ENCODE measurements around the gene PMPCB. TPM values are rescaled to one million over a fixed set of nuclear protein-coding genes. Genes with fewer than 3 reads are reported as not detected.

The PMPCB gene
- total and polyA plus RNA-seq, 5 donors = 58.2 to 75.3 (median 60.3) TPM

- intact Hi-C loops (cut with DNase I) = no loop called here
- ATAC-seq (no peak), DNase-seq (no peak)
- Histone ChIP-seq H3K4me3 (ENCODE audit: low read length) (no peak overlapping the region), H3K27me3 (ENCODE audit: control insufficient read depth, insufficient read depth) (no peaks in the 10 kb centered on the region), H3K9me3 (ENCODE audit: control insufficient read depth, low read length) (no peaks in the 10 kb centered on the region), H3K4me1 (ENCODE audit: control insufficient read depth, insufficient read depth, low read length) (no peaks in the 10 kb centered on the region), H3K27ac (ENCODE audit: low read length) (no peak overlapping the region)
- 93% methylated on average over 8 of the region's 8 CpGs for WGBS
Measured at GRCh38 chr7:103325744-103326143, 28.5 kb downstream of the PMPCB start.

GRCh38 chr7:103336761-103337160 lies 39.5 kb downstream of the PMPCB start:
- no peaks in the 10 kb centered on the region for H3K4me1 ChIP-seq (ENCODE audit: control insufficient read depth, insufficient read depth, low read length)
- H3K27ac ChIP-seq (ENCODE audit: low read length) = no peak overlapping the region
- intact Hi-C loops (cut with DNase I) = no loop called here
- no peaks in the 10 kb centered on the region for H3K9me3 ChIP-seq (ENCODE audit: control insufficient read depth, low read length)
- no peak overlapping the region for H3K4me3 ChIP-seq (ENCODE audit: low read length)
- no peak for DNase-seq
- no peaks in the 10 kb centered on the region for H3K27me3 ChIP-seq (ENCODE audit: control insufficient read depth, insufficient read depth)
- ATAC-seq = no peak
- 89% methylated on average over 2 of the region's 2 CpGs for WGBS

- no peaks in the 10 kb centered on the region for H3K27me3 ChIP-seq (ENCODE audit: control insufficient read depth, insufficient read depth)
- no peaks in the 10 kb centered on the region for H3K9me3 ChIP-seq (ENCODE audit: control insufficient read depth, low read length)
- no peak overlapping the region for H3K4me3 ChIP-seq (ENCODE audit: low read length)
- DNase-seq = no peak
- no peak for ATAC-seq
- H3K4me1 ChIP-seq (ENCODE audit: control insufficient read depth, insufficient read depth, low read length) = no peaks in the 10 kb centered on the region
- intact Hi-C loops (cut with DNase I) = no loop called here
- no peak overlapping the region for H3K27ac ChIP-seq (ENCODE audit: low read length)
- 96% methylated on average over 2 of the region's 2 CpGs for WGBS
Measured at GRCh38 chr7:103338864-103339263, 41.6 kb downstream of the PMPCB start.

GRCh38 chr7:103341466-103341865 lies 44.2 kb downstream of the PMPCB start:
- intact Hi-C loops (cut with DNase I) = no loop called here
- no peak overlapping the region for H3K27ac ChIP-seq (ENCODE audit: low read length)
- H3K4me1 ChIP-seq (ENCODE audit: control insufficient read depth, insufficient read depth, low read length) = no peaks in the 10 kb centered on the region
- no peak for DNase-seq
- 75% methylated on average over 2 of the region's 2 CpGs for WGBS
- ATAC-seq = no peak
- no peak overlapping the region for H3K4me3 ChIP-seq (ENCODE audit: low read length)
- H3K27me3 ChIP-seq (ENCODE audit: control insufficient read depth, insufficient read depth) = no peaks in the 10 kb centered on the region
- H3K9me3 ChIP-seq (ENCODE audit: control insufficient read depth, low read length) = no peaks in the 10 kb centered on the region

GRCh38 chr7:103343332-103343731 lies 46.1 kb downstream of the PMPCB start:
- ATAC-seq = no peak
- no peaks in the 10 kb centered on the region for H3K27me3 ChIP-seq (ENCODE audit: control insufficient read depth, insufficient read depth)
- peak overlapping the region; percentile 73 for H3K4me3 ChIP-seq (ENCODE audit: low read length)
- H3K27ac ChIP-seq (ENCODE audit: low read length) = no peak overlapping the region
- intact Hi-C loops (cut with DNase I) = no loop called here
- H3K4me1 ChIP-seq (ENCODE audit: control insufficient read depth, insufficient read depth, low read length) = no peaks in the 10 kb centered on the region
- H3K9me3 ChIP-seq (ENCODE audit: control insufficient read depth, low read length) = no peaks in the 10 kb centered on the region
- no peak for DNase-seq

GRCh38 chr7:103343758-103344452 lies 46.7 kb downstream of the PMPCB start:
- H3K27ac ChIP-seq (ENCODE audit: low read length) = peak overlapping the region; percentile 48
- no peaks in the 10 kb centered on the region for H3K4me1 ChIP-seq (ENCODE audit: control insufficient read depth, insufficient read depth, low read length)
- no peaks in the 10 kb centered on the region for H3K9me3 ChIP-seq (ENCODE audit: control insufficient read depth, low read length)
- DNase-seq (no peak), ATAC-seq (peak; percentile 3 to 51)
- no peaks in the 10 kb centered on the region for H3K27me3 ChIP-seq (ENCODE audit: control insufficient read depth, insufficient read depth)
- WGBS = under 1% methylated on average over 26 of the region's 26 CpGs
- intact Hi-C loops (cut with DNase I) = no loop called here
- H3K4me3 ChIP-seq (ENCODE audit: low read length) = peak overlapping the region; percentile 73

- Histone ChIP-seq H3K4me1 (ENCODE audit: control insufficient read depth, insufficient read depth, low read length) (no peaks in the 10 kb centered on the region), H3K9me3 (ENCODE audit: control insufficient read depth, low read length) (no peaks in the 10 kb centered on the region), H3K27ac (ENCODE audit: low read length) (peak within 1 kb of the TSS; percentile 48), H3K27me3 (ENCODE audit: control insufficient read depth, insufficient read depth) (no peaks in the 10 kb centered on the region), H3K4me3 (ENCODE audit: low read length) (peak within 1 kb of the TSS; percentile 73)
- 8% methylated on average over 43 of the region's 43 CpGs for WGBS
- peak; percentile 96 for ATAC-seq
- DNase-seq = peak; percentile 89 to 94 (median 92)
- intact Hi-C loops (cut with DNase I) = no loop called here
Measured at GRCh38 chr7:103344453-103345149, 47.4 kb downstream of the PMPCB start, which contains the start of gene DNAJC2. DNAJC2 (minus strand) TSS chr7:103344767; CDS start chr7:103344622, 145 bp downstream.

GRCh38 chr7:103346396-103346795 lies 49.2 kb downstream of the PMPCB start:
- intact Hi-C loops (cut with DNase I) = no loop called here
- ATAC-seq (no peak), DNase-seq (no peak)
- Histone ChIP-seq H3K27ac (ENCODE audit: low read length) (no peak overlapping the region), H3K4me1 (ENCODE audit: control insufficient read depth, insufficient read depth, low read length) (peaks cover 2% of the 10 kb centered on the region), H3K4me3 (ENCODE audit: low read length) (no peak overlapping the region), H3K9me3 (ENCODE audit: control insufficient read depth, low read length) (no peaks in the 10 kb centered on the region), H3K27me3 (ENCODE audit: control insufficient read depth, insufficient read depth) (no peaks in the 10 kb centered on the region)
- 91% methylated on average over 5 of the region's 5 CpGs for WGBS

- intact Hi-C loops (cut with DNase I) = no loop called here
- peak within 1 kb of the TSS; percentile 98 for H3K27ac ChIP-seq (ENCODE audit: low read length)
- peak; percentile 70 to 87 (median 82) for DNase-seq
- H3K4me1 ChIP-seq (ENCODE audit: control insufficient read depth, insufficient read depth, low read length) = peaks cover 2% of the 10 kb centered on the region
- no peaks in the 10 kb centered on the region for H3K9me3 ChIP-seq (ENCODE audit: control insufficient read depth, low read length)
- H3K27me3 ChIP-seq (ENCODE audit: control insufficient read depth, insufficient read depth) = no peaks in the 10 kb centered on the region
- H3K4me3 ChIP-seq (ENCODE audit: low read length) = peak within 1 kb of the TSS; percentile 100
- ATAC-seq = peak; percentile 89 to 90
- WGBS = under 1% methylated on average over 25 of the region's 25 CpGs
Measured at GRCh38 chr7:103347507-103348267, 50.5 kb downstream of the PMPCB start, which contains the start of gene PSMC2. PSMC2 (plus strand) TSS chr7:103347643; CDS start chr7:103347712, 69 bp downstream.

GRCh38 chr7:103348452-103348851 lies 51.2 kb downstream of the PMPCB start:
- H3K27me3 ChIP-seq (ENCODE audit: control insufficient read depth, insufficient read depth) = no peaks in the 10 kb centered on the region
- intact Hi-C loops (cut with DNase I) = no loop called here
- DNase-seq (no peak), ATAC-seq (no peak)
- H3K9me3 ChIP-seq (ENCODE audit: control insufficient read depth, low read length) = no peaks in the 10 kb centered on the region
- H3K4me3 ChIP-seq (ENCODE audit: low read length) = peak overlapping the region; percentile 100
- WGBS = 12% methylated on average over 13 of the region's 13 CpGs
- H3K4me1 ChIP-seq (ENCODE audit: control insufficient read depth, insufficient read depth, low read length) = peaks cover 2% of the 10 kb centered on the region
- no peak overlapping the region for H3K27ac ChIP-seq (ENCODE audit: low read length)

GRCh38 chr7:103348959-103349358 lies 51.7 kb downstream of the PMPCB start:
- Histone ChIP-seq H3K4me3 (ENCODE audit: low read length) (peak overlapping the region; percentile 100), H3K27me3 (ENCODE audit: control insufficient read depth, insufficient read depth) (no peaks in the 10 kb centered on the region), H3K27ac (ENCODE audit: low read length) (no peak overlapping the region), H3K9me3 (ENCODE audit: control insufficient read depth, low read length) (no peaks in the 10 kb centered on the region), H3K4me1 (ENCODE audit: control insufficient read depth, insufficient read depth, low read length) (peaks cover 2% of the 10 kb centered on the region)
- DNase-seq = no peak
- 25% methylated on average over 2 of the region's 2 CpGs for WGBS
- intact Hi-C loops (cut with DNase I) = no loop called here
- no peak for ATAC-seq
